Endothelial cell of umbilical vein (primary cell): Measurements from ENCODE around the gene TMEM92.

Experiments
- FOS ChIP-seq: IDR thresholded peaks from 2 replicates; pipeline ENCODE4 v1.6.1; 2011; ENCODE audit warnings: mild to moderate bottlenecking, low read length, moderate library complexity, borderline replicate concordance; ENCODE audit not compliant: insufficient read depth
- POLR2A ChIP-seq: IDR thresholded peaks from 2 replicates; pipeline ENCODE4 v1.6.1; 2012; ENCODE audit warnings: low read depth, mild to moderate bottlenecking, control low read depth, low read length
- TF ChIP-seq, protein P1 (sequence below): IDR thresholded peaks from 2 replicates; pipeline ENCODE4 v1.6.1; 2011; ENCODE audit not compliant: insufficient read depth, insufficient read length

GRCh38 chr17:50329716-50330115 is 55.5 kb downstream of the TMEM92 start:
- TF ChIP-seq, protein P1, sequence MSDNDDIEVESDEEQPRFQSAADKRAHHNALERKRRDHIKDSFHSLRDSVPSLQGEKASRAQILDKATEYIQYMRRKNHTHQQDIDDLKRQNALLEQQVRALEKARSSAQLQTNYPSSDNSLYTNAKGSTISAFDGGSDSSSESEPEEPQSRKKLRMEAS: no peak
- TF ChIP-seq POLR2A (no peak), FOS (no peak)
